GM12875 (cell line): ENCODE measurements around the gene CCDC78.
A peak's percentile ranks its signal among the peaks of the same experiment; 100 is the strongest.

ENCODE experiments used
- H3K4me3 ChIP-seq: one replicate; pipeline ENCODE4 v1.5.1; 2011; ENCODE audit warnings: low read depth, low read length, control low read depth
- TF ChIP-seq, protein P1 (sequence below): IDR thresholded peaks from 2 replicates; pipeline ENCODE4 v1.5.1; 2011; ENCODE audit warnings: low read depth, mild to moderate bottlenecking, control low read depth, inconsistent platforms, low read length, moderate library complexity, borderline replicate concordance; ENCODE audit not compliant: insufficient read depth

The CCDC78 gene

DNA sequence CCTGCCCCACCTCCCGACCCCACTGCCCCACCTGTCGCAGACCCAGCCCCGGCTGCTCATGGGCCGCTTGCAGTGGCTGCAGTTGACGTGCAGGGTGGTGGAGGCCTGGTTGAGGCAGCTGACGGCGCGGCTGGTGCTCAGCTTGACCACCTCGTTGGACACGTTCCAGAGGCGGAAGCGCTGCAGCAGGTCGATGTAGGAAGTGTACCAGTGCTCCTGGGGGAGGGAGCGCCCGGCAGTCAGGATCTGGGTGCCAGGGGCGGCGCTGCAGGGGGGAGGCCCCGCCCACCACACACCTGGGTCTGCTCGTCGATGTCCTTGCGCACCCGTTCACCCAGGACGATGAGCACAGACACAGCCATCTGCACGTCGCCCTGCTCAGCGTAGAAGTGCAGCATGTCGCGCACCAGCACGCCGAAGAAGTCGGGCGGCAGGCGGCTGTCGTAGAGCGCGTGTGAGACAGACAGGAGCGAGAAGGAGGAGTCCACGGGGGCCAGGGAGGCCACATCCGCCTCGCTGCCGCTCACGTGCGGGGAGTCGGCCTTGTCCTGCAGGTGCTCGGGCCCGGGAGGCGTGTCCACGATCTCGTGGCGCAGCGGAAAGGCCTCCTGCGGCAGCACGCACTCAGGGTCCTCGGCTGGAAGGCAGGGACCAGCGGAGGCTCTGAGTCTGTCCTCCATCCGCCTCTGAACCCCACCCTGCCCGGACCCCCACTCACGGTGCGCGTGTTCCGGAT is 41.1 kb downstream of the CCDC78 start:
- TF ChIP-seq, protein P1, sequence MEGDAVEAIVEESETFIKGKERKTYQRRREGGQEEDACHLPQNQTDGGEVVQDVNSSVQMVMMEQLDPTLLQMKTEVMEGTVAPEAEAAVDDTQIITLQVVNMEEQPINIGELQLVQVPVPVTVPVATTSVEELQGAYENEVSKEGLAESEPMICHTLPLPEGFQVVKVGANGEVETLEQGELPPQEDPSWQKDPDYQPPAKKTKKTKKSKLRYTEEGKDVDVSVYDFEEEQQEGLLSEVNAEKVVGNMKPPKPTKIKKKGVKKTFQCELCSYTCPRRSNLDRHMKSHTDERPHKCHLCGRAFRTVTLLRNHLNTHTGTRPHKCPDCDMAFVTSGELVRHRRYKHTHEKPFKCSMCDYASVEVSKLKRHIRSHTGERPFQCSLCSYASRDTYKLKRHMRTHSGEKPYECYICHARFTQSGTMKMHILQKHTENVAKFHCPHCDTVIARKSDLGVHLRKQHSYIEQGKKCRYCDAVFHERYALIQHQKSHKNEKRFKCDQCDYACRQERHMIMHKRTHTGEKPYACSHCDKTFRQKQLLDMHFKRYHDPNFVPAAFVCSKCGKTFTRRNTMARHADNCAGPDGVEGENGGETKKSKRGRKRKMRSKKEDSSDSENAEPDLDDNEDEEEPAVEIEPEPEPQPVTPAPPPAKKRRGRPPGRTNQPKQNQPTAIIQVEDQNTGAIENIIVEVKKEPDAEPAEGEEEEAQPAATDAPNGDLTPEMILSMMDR, result no peak

DNA sequence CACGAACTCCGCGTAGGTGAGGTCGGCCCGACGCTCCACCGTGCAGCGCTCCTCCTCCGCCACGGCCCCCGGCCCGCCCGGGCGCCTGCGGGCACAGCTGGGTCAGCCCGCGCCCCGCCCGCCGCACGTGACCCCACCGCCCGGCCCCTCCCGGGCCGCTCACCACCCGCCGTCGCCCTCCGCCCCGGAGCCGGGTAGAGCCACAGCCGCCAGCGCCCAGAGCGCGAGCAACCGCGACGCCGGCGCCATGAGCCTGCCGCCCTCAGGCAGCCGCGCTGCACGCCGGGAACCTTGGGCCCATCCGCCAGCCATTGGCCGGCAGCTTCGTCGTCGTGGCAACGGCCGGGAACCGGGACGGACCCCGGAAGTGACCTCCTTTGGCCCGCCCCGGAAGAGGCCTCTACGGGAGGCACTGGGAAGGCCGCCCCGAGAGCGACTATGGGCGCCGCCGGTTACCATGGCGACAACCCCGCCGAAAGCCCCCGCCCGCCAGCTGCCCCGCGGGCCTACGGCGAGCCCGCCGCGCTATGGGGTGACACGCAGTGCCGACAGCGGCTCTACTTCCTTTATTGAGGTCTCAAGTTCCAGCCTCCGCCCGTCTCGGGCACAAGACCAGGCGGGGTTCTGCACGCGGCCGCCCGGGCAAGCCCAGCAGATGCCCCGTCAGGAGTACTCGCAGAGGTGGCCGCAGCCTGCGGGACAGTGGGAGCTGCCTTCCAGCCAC is 42.0 kb downstream of the CCDC78 start, which contains the start of gene JMJD8:
Gene JMJD8 (minus strand): TSS at position 264 of the 724 bp plus-strand sequence. CDS start 15 bp downstream, at position 249.
- TF ChIP-seq, protein P1, result no peak
- peak within 1 kb of the TSS; percentile 86 for H3K4me3 ChIP-seq

More for the DNA sequence above, 41.1 kb downstream of the CCDC78 start:
- H3K4me3 ChIP-seq, result no peak overlapping the region

DNA sequence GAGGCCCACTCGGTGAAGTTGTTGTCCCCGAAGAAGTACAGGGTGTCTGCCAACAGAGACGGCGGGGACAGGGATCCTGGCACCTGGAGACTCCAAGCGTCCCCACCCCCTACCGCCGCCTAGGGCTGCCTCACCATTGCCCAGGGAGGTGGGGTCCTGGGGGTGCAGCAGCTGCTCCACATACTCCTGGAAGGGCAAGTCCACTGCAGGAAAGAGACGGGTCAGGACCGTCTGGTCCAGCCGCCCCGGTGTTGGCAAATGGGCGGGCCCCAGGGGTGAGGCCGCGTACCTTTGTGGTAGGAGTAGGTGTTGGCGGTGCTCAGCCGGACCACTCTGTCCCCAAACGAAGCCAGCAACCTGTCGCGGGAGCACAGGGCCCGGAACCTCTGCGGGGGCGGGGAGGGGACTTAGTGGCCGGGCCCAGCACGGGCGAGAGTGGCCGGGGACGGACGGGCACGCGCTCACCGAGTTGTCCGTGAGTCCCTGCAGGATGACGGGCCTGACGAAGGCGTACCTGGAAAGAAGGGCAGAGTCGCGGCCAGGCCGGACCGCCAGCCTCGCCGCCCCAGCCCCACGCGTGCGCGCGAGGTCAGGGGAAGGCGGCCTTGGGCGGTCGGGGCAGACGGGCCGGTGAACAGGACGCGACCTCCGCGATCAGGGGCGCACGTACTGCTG is 42.7 kb downstream of the CCDC78 start:
- TF ChIP-seq, protein P1, result no peak
- H3K4me3 ChIP-seq, result peak overlapping the region; percentile 86

DNA sequence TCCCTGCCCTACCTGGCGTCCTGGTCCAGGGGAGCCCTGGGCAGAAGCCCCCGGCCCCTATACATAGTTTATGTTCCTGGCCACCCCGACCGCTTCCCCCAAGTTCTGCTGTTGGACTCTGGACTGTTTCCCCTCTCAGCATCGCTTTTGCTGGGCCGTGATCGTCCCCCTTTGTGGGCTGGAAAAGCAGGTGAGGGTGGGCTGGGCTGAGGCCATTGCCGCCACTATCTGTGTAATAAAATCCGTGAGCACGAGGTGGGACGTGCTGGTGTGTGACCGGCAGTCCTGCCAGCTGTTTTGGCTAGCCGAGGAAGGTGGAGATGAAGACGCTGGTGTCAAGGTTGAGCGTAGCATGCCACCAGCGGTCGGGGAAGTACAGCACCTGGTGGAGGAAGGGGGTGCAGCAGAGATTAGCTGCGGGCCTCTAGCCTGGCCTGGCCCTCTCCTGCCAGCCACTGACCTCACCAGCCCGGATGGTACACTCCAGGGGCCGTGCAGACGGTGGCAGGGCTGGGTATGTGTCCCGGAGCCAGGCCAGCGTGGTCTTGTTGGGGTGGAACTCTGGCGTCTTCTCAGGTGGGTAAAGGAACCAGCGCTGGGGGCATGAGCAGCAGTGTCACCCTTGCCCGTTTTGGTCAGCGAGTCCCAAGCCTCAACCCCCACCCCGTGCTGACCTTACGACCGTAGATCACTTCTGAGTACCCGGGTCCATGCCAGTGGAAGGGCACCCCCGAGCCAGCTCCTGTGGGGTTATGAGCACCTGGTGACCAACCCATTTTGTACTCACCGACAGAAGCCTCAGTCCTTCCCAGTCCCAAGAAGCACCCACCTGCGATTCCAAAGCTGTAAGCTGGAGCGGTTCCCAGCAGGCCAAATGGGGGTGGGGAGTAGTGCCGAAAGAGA is 43.5 kb downstream of the CCDC78 start:
- H3K4me3 ChIP-seq, result peak overlapping the region; percentile 86
- TF ChIP-seq, protein P1, result no peak

DNA sequence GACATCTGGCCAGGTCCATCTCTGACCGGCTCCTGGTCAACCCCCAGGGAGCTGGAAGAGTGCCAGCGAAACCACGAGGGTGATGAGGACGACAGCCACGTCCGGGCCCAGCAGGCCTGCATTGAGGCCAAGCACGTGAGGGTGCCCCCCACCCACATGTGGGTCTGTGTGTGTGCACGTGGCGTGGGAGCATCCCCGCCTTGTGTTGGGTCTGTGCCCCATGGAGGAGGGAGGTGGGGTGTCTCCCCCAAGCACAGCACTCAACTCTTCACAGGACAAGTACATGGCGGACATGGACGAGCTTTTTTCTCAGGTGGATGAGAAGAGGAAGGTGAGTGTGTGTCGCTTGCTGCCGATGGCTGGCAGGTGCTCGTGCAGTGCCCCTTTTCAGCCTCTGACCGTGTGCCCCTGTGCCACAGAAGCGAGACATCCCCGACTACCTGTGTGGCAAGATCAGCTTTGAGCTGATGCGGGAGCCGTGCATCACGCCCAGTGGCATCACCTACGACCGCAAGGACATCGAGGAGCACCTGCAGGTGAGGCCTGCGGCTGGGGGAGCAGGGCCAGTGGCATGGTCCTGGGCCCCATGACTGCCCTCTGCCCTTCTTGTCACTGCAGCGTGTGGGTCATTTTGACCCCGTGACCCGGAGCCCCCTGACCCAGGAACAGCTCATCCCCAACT is 44.4 kb downstream of the CCDC78 start:
- peak overlapping the region; percentile 86 for H3K4me3 ChIP-seq
- TF ChIP-seq, protein P1, result no peak
